ENCODE data around the gene MAVS.
"Not testable (repeated sequence)": the region's sequence is repeated elsewhere in the genome, so short reads cannot be mapped to it uniquely, and the experiment has no call there.

Gene MAVS

GRCh38 chr20:3828798-3829197 lies 17.8 kb upstream of the MAVS start:
- peaks cover 8% of the 10 kb centered on the region for H3K36me3 ChIP-seq
- TF ChIP-seq CTCF (IDR thresholded peaks at IDR 0.05) = no peak
- H3K27ac ChIP-seq = peak overlapping the region; percentile 57
- no peak overlapping the region for H3K4me3 ChIP-seq (ENCODE audit: low read depth in 1 of 2, low read length in 1 of 2)
- no peaks in the 10 kb centered on the region for H3K9me3 ChIP-seq
- H3K4me1 ChIP-seq (ENCODE audit: control insufficient read depth in 1 of 2, insufficient read depth in 1 of 2, low read depth in 1 of 2, low read length in 1 of 2) = peaks cover 26 to 47% of the 10 kb centered on the region in 2 experiments
- no peaks in the 10 kb centered on the region for H3K27me3 ChIP-seq

- H3K4me3 ChIP-seq (ENCODE audit: low read depth in 1 of 2, low read length in 1 of 2); H3K27me3 ChIP-seq; H3K36me3 ChIP-seq; H3K9me3 ChIP-seq: not testable (repeated sequence)
- peaks cover 26 to 48% of the 10 kb centered on the region in 2 experiments for H3K4me1 ChIP-seq (ENCODE audit: control insufficient read depth in 1 of 2, insufficient read depth in 1 of 2, low read depth in 1 of 2, low read length in 1 of 2)
- H3K27ac ChIP-seq = peak overlapping the region; percentile 57
Observed at GRCh38 chr20:3829891-3830290, 16.7 kb upstream of the MAVS start.

- Histone ChIP-seq H3K27me3 (no peaks in the 10 kb centered on the region), H3K36me3 (no peaks in the 10 kb centered on the region), H3K4me1 (ENCODE audit: control insufficient read depth in 1 of 2, insufficient read depth in 1 of 2, low read depth in 1 of 2, low read length in 1 of 2) (peaks cover 24 to 37% of the 10 kb centered on the region in 2 experiments), H3K4me3 (ENCODE audit: low read depth in 1 of 2, low read length in 1 of 2) (no peak overlapping the region), H3K9me3 (no peaks in the 10 kb centered on the region), H3K27ac (no peak overlapping the region)
- no peak for TF ChIP-seq CTCF (IDR thresholded peaks at IDR 0.05)
Observed at GRCh38 chr20:3836132-3836531, 10.5 kb upstream of the MAVS start.

GRCh38 chr20:3839328-3839727 lies 7.3 kb upstream of the MAVS start:
- Histone ChIP-seq H3K4me3 (ENCODE audit: low read depth in 1 of 2, low read length in 1 of 2) (peak overlapping the region in 1 of 2 experiments; percentile 48), H3K27me3 (no peaks in the 10 kb centered on the region), H3K36me3 (no peaks in the 10 kb centered on the region), H3K9me3 (no peaks in the 10 kb centered on the region), H3K4me1 (ENCODE audit: control insufficient read depth in 1 of 2, insufficient read depth in 1 of 2, low read depth in 1 of 2, low read length in 1 of 2) (peaks cover 24 to 28% of the 10 kb centered on the region in 2 experiments), H3K27ac (peak overlapping the region; percentile 86)
- TF ChIP-seq CTCF (IDR thresholded peaks at IDR 0.05) = no peak

- peaks cover 24 to 28% of the 10 kb centered on the region in 2 experiments for H3K4me1 ChIP-seq (ENCODE audit: control insufficient read depth in 1 of 2, insufficient read depth in 1 of 2, low read depth in 1 of 2, low read length in 1 of 2)
- H3K36me3 ChIP-seq; H3K4me3 ChIP-seq (ENCODE audit: low read depth in 1 of 2, low read length in 1 of 2); H3K9me3 ChIP-seq; H3K27me3 ChIP-seq: not testable (repeated sequence)
- H3K27ac ChIP-seq = peak overlapping the region; percentile 86
Observed at GRCh38 chr20:3840201-3840600, 6.4 kb upstream of the MAVS start.

- no peak for TF ChIP-seq CTCF (IDR thresholded peaks at IDR 0.05)
- H3K27ac ChIP-seq = no peak overlapping the region
- no peak overlapping the region for H3K4me3 ChIP-seq (ENCODE audit: low read depth in 1 of 2, low read length in 1 of 2)
- H3K4me1 ChIP-seq (ENCODE audit: control insufficient read depth in 1 of 2, insufficient read depth in 1 of 2, low read depth in 1 of 2, low read length in 1 of 2) = peaks cover 37 to 38% of the 10 kb centered on the region in 2 experiments
- no peaks in the 10 kb centered on the region for H3K27me3 ChIP-seq
- no peaks in the 10 kb centered on the region for H3K36me3 ChIP-seq
- no peaks in the 10 kb centered on the region for H3K9me3 ChIP-seq
Observed at GRCh38 chr20:3842348-3842930, 4.2 kb upstream of the MAVS start.
